SK-MEL-5 (cell line): ENCODE results near the gene DOCK10. TPM values are rescaled to one million over a fixed set of nuclear protein-coding genes. Genes with fewer than 3 reads are reported as not detected.

Experiments used
- DNase-seq: peaks from one replicate; pipeline ENCODE4 v3.0.0-alpha.2; 2016; ENCODE audit warnings: low read depth, low spot score
- in situ Hi-C: cut with HindIII; loops from 2 replicates; pipeline ENCODE4 v1.10.0; 2016; ENCODE audit warnings: low sequenced_read_pairs, high pct_unique_total_duplicates, low pct_unique_long_range_greater_than_20kb
- polyA plus RNA-seq, 2 experiments: library from polyadenylated mRNA; depleted of rRNA; stranded (reverse); fragments of >200 nt; gene quantifications; 2 replicates each; pipeline ENCODE4 v1.2.3, GENCODE V29; 2015
- total RNA-seq: library from RNA; depleted of rRNA; stranded (reverse); fragments of >200 nt; shearing (Covaris generic); gene quantifications from 2 replicates; pipeline ENCODE4 v1.2.3, GENCODE V29; 2014; rRNA removed

DOCK10 gene
- total RNA-seq, result 36.8 and 37.5 TPM in 2 replicates
- 25.0 and 27.4 TPM in 2 replicates for polyA plus RNA-seq (2015; cell fraction: cytosol; rRNA removed)
- 33.0 and 38.9 TPM in 2 replicates for polyA plus RNA-seq (2015; cell fraction: nucleus; rRNA removed)

- in situ Hi-C loops, result no loop called here
- peak; percentile 32 for DNase-seq
Observed at GRCh38 chr2:225041851-225042799, at the start of gene DOCK10. Gene DOCK10 (minus strand): TSS chr2:225042468. CDS start chr2:225042374, 94 bp downstream.

- no peak for DNase-seq
- in situ Hi-C loops, result no loop called here
Observed at GRCh38 chr2:225091336-225091735, 49.1 kb upstream of the DOCK10 start.

- in situ Hi-C loops, result no loop called here
- DNase-seq, result no peak
Observed at GRCh38 chr2:225090746-225091145, 48.5 kb upstream of the DOCK10 start.

GRCh38 chr2:225086915-225087314 is 44.6 kb upstream of the DOCK10 start:
- in situ Hi-C loops, result no loop called here
- no peak for DNase-seq

- DNase-seq, result no peak
- in situ Hi-C loops, result no loop called here
Observed at GRCh38 chr2:225086439-225086838, 44.2 kb upstream of the DOCK10 start.

GRCh38 chr2:225083276-225083675 is 41.0 kb upstream of the DOCK10 start:
- DNase-seq, result no peak
- in situ Hi-C loops, result no loop called here

GRCh38 chr2:225076125-225076524 is 33.9 kb upstream of the DOCK10 start:
- in situ Hi-C loops, result no loop called here
- DNase-seq, result no peak

DNA sequence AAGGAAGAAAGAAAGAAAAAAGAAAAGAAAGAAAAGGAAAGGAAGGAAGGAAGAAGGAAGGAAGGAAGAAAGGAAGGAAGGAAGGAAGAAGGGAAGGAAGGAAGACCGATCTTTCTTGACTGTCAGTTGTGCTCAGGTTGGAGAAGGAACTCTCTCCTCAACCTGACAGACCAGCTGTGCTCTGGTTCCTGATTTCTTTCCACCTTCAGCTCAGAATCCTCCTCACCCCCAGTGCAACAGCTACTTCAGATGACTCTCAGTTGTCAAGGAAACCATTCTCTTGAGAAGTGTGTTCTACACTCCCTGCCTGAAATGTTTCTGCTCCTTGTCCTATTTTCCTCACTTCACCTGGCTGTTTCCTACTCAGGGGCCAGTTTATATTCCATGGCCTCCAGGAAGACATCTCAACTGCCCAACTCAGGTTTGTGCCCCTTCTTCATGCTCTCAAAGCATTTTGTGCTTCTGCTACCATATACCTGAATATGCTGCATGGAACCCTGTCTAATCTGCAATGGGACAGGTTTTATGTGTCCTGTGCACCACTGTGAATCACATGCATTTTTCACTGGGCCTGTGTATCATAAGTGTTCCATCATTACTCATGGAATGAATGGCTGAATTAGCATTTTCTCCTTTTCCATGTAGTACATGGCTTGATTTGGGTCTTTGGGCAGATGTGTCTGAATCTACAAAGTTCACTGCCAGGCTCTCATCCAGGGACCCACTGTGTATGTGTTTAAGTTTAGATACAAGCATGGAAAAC is 32.8 kb upstream of the DOCK10 start:
- in situ Hi-C loops, result no loop called here
- no peak for DNase-seq

GRCh38 chr2:225074366-225074765 is 32.1 kb upstream of the DOCK10 start:
- no peak for DNase-seq
- in situ Hi-C loops, result no loop called here

GRCh38 chr2:225073198-225073597 is 30.9 kb upstream of the DOCK10 start:
- DNase-seq, result no peak
- in situ Hi-C loops, result no loop called here

- DNase-seq, result no peak
- in situ Hi-C loops, result no loop called here
Observed at GRCh38 chr2:225072444-225072843, 30.2 kb upstream of the DOCK10 start.

DNA sequence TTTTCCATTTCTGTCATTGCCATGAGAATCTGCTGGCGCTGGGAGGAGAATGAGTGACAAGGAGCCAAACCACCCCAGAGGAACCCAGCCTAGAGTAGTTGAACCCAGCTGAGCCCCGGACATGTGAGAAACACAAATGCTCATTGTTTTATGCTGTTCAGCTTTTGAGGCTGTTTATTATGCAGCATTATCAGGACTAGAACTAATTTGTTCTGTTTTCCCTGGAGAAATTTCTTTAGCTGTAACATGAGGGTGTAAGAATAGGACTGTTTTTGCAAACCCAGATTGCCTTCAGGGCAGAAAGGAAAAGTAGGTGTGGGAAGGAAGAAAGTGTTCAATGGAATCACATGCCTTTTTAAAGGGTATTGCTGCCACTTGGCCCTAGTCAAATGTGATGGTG is 28.5 kb upstream of the DOCK10 start:
- in situ Hi-C loops, result no loop called here

GRCh38 chr2:225069966-225070365 is 27.7 kb upstream of the DOCK10 start:
- DNase-seq, result no peak
- in situ Hi-C loops, result no loop called here

More for the DNA sequence above, 28.5 kb upstream of the DOCK10 start:
- peak; percentile 88 for DNase-seq

DNA sequence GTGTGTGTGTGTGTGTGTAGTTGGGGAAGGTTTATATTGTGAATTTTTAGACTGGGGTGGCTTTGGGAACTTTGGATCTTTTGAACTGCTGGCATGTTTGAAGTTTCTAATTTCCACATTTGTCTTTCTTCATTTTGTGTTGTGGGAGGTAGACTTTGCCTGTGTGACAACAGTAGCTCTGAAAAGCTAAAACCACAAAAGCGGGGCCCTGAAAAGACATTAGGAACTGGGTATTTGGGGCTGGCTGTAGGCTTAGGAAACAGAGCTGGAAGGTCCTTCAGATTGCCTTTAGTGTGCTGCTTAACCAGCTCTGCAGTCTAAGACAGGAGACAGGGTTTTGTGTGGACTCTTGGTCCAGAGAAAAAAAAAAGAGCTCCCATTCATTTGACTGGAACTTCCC is 27.2 kb upstream of the DOCK10 start:
- in situ Hi-C loops, result no loop called here
- DNase-seq, result peak; percentile 4

DNA sequence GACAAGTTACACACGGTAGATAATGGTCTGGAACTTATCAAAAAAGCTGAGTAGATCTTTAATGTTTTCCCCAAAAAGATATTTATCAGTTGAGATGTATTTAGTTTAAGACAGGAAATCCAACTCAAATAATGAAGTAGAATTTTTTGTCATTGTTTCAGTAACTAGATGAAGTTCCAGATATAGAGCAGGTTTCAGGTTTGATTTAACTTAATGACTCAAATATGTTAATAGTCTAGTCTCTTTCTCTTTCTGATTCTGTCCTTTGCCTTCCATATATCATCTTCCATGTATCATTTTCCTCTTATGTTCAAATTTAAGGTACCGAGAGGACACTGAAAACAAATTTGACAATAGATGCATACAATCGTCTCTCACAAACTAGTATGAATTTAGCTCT is 23.6 kb upstream of the DOCK10 start:
- no peak for DNase-seq
- in situ Hi-C loops, result no loop called here

GRCh38 chr2:225064928-225065327 is 22.7 kb upstream of the DOCK10 start:
- in situ Hi-C loops, result no loop called here
- DNase-seq, result no peak

DNA sequence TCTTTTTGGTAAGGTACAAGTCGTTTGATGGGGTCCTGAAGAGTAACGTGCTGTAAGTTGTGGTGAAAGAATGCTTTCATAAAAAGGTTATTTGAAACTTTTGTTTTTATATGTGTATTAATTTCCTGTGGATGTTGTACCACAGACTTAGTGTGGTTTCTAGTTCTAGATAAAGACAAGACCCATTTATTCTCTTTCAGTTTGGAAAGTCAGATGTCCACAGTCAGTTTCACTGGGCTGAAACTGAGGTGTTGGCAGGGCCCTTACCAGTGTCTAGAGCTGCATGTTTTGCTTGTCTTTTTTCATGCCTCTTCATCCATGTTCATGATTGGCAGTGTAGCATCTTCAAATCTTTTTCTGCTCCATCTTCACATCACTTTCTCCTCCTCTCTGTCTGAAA is 22.1 kb upstream of the DOCK10 start:
- DNase-seq, result peak; percentile 59
- in situ Hi-C loops, result no loop called here

DNA sequence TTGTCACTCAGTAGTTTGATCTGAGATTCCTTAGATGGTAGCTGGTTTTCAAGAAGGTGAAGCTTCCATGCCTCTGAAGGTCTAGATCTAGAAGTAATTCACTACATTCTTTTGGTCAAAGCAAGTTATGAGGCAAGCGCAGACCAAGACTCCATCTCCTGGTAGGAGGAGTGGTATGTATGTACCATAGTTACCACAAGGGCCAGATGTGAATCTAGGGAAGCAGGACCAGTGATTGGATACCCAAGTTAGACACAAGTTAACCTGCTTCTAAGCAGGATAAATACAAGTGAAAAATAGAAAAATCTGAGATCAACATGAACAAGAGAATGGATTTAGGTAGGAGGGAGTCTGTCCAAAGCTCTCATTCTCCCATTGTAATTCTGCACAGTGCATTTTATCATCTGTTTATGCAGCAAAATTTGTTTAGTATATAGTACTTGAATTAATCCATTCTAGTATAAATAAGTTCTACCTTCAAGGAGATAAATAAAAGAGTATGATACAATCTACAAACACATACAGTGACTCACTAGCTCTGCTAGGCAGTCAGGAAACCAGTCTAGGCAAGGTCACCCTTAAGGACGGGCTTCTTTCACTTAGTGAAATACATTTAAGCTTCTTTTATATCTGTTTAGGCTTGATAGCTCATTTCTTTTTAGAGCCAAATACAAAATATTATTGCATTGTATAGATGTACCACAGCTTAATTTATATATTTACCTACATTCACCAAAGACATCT is 14.2 kb upstream of the DOCK10 start:
- DNase-seq, result no peak
- in situ Hi-C loops, result no loop called here
